Hematopoietic multipotent progenitor cell treated with erythropoietin and hydrocortisone succinate and interleukin-3 and kit ligand, for 8 days (in vitro differentiated cells): Measurements from ENCODE around the gene FBF1.
"Not testable (repeated sequence)": the region's sequence is repeated elsewhere in the genome, so short reads cannot be mapped to it uniquely, and the experiment has no call there.

Experiments used
- DNase-seq: peaks from one replicate; pipeline ENCODE4 v3.0.0-alpha.2; 2015

FBF1 gene

GRCh38 chr17:75874323-75875181 lies 66.3 kb downstream of the FBF1 start:
- no peak for DNase-seq

- no peak for DNase-seq
Measured at GRCh38 chr17:75873587-75874322, 67.1 kb downstream of the FBF1 start.

- DNase-seq, result peak; percentile 66
Measured at GRCh38 chr17:75872434-75873351, 68.1 kb downstream of the FBF1 start.

GRCh38 chr17:75870228-75870627 lies 70.6 kb downstream of the FBF1 start:
- DNase-seq, result not testable (repeated sequence)

- no peak for DNase-seq
Measured at GRCh38 chr17:75869282-75870141, 71.3 kb downstream of the FBF1 start.

GRCh38 chr17:75868730-75869281 lies 72.0 kb downstream of the FBF1 start:
- not testable (repeated sequence) for DNase-seq

- not testable (repeated sequence) for DNase-seq
Measured at GRCh38 chr17:75865404-75866188, 75.2 kb downstream of the FBF1 start.

- DNase-seq, result not testable (repeated sequence)
Measured at GRCh38 chr17:75864887-75865286, 76.0 kb downstream of the FBF1 start.

GRCh38 chr17:75864448-75864871 lies 76.4 kb downstream of the FBF1 start:
- DNase-seq, result peak; percentile 53

- no peak for DNase-seq
Measured at GRCh38 chr17:75861927-75862317, 78.9 kb downstream of the FBF1 start.
